Measurements from ENCODE around the gene SLC38A3. TPM values are rescaled to one million over a fixed set of nuclear protein-coding genes. Genes with fewer than 3 reads are reported as not detected.

The SLC38A3 gene
- total and polyA plus RNA-seq, 2 donors (not counting 1 experiment from before 2014, with no cell fraction given): not detected

DNA sequence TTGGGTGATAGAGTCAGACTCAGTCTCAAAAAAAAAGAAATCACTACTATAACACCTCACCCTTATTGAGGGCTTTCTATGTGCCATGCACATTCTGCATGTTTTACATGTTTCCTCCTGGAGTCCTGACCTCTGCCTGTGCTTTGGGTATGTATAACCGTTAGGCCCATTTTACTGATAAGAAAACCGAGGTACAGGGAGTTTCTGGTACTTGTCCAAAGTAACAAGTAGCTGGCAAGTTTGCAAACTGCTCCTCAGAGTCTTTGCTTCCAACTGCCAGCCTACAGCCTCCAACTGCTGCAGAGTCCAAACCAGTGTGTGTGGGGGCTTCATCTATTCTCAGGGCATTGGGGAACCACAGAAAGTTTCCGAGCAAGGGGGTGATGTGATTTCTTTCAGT is 27.2 kb downstream of the SLC38A3 start:
- no peak overlapping the region for H2AFZ ChIP-seq (ENCODE audit: insufficient read depth, low read depth, low read length, poor library complexity, severe bottlenecking)
- peaks cover 55% of the 10 kb centered on the region for H3K4me1 Mint-ChIP-seq
- no peak overlapping the region for H3K27ac ChIP-seq (ENCODE audit: low read length in 2 of 2)
- no peaks in the 10 kb centered on the region for H3K9me3 Mint-ChIP-seq (ENCODE audit: insufficient read depth)
- no peaks in the 10 kb centered on the region for H3K9me3 ChIP-seq (ENCODE audit: control extremely low read depth in 1 of 3, control insufficient read depth in 2 of 3, insufficient read depth in 1 of 3, low read length in 2 of 3)
- DNase-seq (no peak), ATAC-seq (ENCODE audit: low read depth) (no peak)
- no peak overlapping the region for H3K9ac ChIP-seq (ENCODE audit: low read length)
- no peak overlapping the region for H3K4me2 ChIP-seq (replicated peaks; ENCODE audit: low read depth, low read length, poor library complexity, severe bottlenecking)
- H3K79me2 ChIP-seq (ENCODE audit: control insufficient read depth, insufficient read depth, low read length): peaks cover 80% of the 10 kb centered on the region
- H3K27me3 Mint-ChIP-seq: no peaks in the 10 kb centered on the region
- POLR2A ChIA-PET: interaction anchor here (0.7 kb wide), 1 partner anchor 14 kb away, joined by 3 read pairs; no protein-coding TSS in a partner anchor
- peaks cover 31 to 49% of the 10 kb centered on the region in 2 donors for H3K4me1 ChIP-seq (ENCODE audit: control insufficient read depth in 2 of 2, insufficient read depth in 2 of 2, low read length in 2 of 2)
- H3K4me3 ChIP-seq (ENCODE audit: control extremely low read depth in 1 of 5, extremely low read depth in 1 of 5, insufficient read depth in 1 of 5, low read depth in 2 of 5, low read length in 4 of 5): no peak overlapping the region
- H3K27ac Mint-ChIP-seq: no peak overlapping the region
- H3K4me3 Mint-ChIP-seq: no peak overlapping the region
- CTCF ChIA-PET: interaction anchor here (22.2 kb wide), 1 partner anchor 16 kb away, joined by 596 read pairs; the partner anchor contains the start of gene GNAI2
- H4K20me1 ChIP-seq (ENCODE audit: control insufficient read depth, insufficient read depth, low read length, poor library complexity, severe bottlenecking): peaks cover 11% of the 10 kb centered on the region
- intact Hi-C loops (cut with micrococcal nuclease): loop anchor here (10.0 kb wide), 1 partner anchor 888 kb away; the partner anchor contains the start of gene USP4
- H3K36me3 ChIP-seq (replicated peaks in 1 of 2; ENCODE audit: control extremely low read depth in 1 of 2, control insufficient read depth in 1 of 2, extremely low read depth in 1 of 2, insufficient read depth in 2 of 2, low read length in 1 of 2): no peaks in the 10 kb centered on the region
- WGBS (ENCODE audit: insufficient coverage): 91% methylated on average over 2 of the region's 3 CpGs
- no peak for TF ChIP-seq CTCF (IDR thresholded peaks at IDR 0.05)
- TF ChIP-seq EZH2 (IDR thresholded peaks at IDR 0.05; ENCODE audit: borderline replicate concordance, insufficient read depth, low read depth, low read length, poor library complexity, severe bottlenecking): no peak
- H3K27me3 ChIP-seq (replicated peaks in 1 of 4; ENCODE audit: control extremely low read depth in 1 of 4, control insufficient read depth in 3 of 4, insufficient read depth in 4 of 4, low read length in 3 of 4): no peaks in the 10 kb centered on the region

- H3K27ac ChIP-seq (ENCODE audit: low read length in 2 of 2): no peak overlapping the region
- intact Hi-C loops (cut with micrococcal nuclease): loop anchor here (10.0 kb wide), 1 partner anchor 888 kb away; the partner anchor contains the start of gene USP4
- H3K27me3 ChIP-seq (replicated peaks in 1 of 4; ENCODE audit: control extremely low read depth in 1 of 4, control insufficient read depth in 3 of 4, insufficient read depth in 4 of 4, low read length in 3 of 4): no peaks in the 10 kb centered on the region
- Mint-ChIP-seq H3K27me3 (no peaks in the 10 kb centered on the region), H3K4me3 (no peak overlapping the region), H3K4me1 (peaks cover 54% of the 10 kb centered on the region), H3K27ac (peak overlapping the region; percentile 32), H3K9me3 (ENCODE audit: insufficient read depth) (no peaks in the 10 kb centered on the region)
- CTCF ChIA-PET: interaction anchor here (22.2 kb wide), 1 partner anchor 16 kb away, joined by 596 read pairs; the partner anchor contains the start of gene GNAI2
- H3K36me3 ChIP-seq (replicated peaks in 1 of 2; ENCODE audit: control extremely low read depth in 1 of 2, control insufficient read depth in 1 of 2, extremely low read depth in 1 of 2, insufficient read depth in 2 of 2, low read length in 1 of 2): peaks cover 0 to under 1% of the 10 kb centered on the region in 2 experiments
- no peaks in the 10 kb centered on the region for H3K9me3 ChIP-seq (ENCODE audit: control extremely low read depth in 1 of 3, control insufficient read depth in 2 of 3, insufficient read depth in 1 of 3, low read length in 2 of 3)
- no peak overlapping the region for H3K9ac ChIP-seq (ENCODE audit: low read length)
- no peak overlapping the region for H2AFZ ChIP-seq (ENCODE audit: insufficient read depth, low read depth, low read length, poor library complexity, severe bottlenecking)
- no peak overlapping the region for H3K4me2 ChIP-seq (replicated peaks; ENCODE audit: low read depth, low read length, poor library complexity, severe bottlenecking)
- TF ChIP-seq EZH2 (IDR thresholded peaks at IDR 0.05; ENCODE audit: borderline replicate concordance, insufficient read depth, low read depth, low read length, poor library complexity, severe bottlenecking) (no peak), CTCF (IDR thresholded peaks at IDR 0.05) (no peak)
- WGBS (ENCODE audit: insufficient coverage): 97% methylated on average over 4 of the region's 4 CpGs
- H3K79me2 ChIP-seq (ENCODE audit: control insufficient read depth, insufficient read depth, low read length): peaks cover 89% of the 10 kb centered on the region
- peaks cover 29 to 46% of the 10 kb centered on the region in 2 donors for H3K4me1 ChIP-seq (ENCODE audit: control insufficient read depth in 2 of 2, insufficient read depth in 2 of 2, low read length in 2 of 2)
- peaks cover 20% of the 10 kb centered on the region for H4K20me1 ChIP-seq (ENCODE audit: control insufficient read depth, insufficient read depth, low read length, poor library complexity, severe bottlenecking)
- no peak for ATAC-seq (ENCODE audit: low read depth)
- no peak for DNase-seq
- POLR2A ChIA-PET: interaction anchor here (0.6 to 1.7 kb wide), 2 partner anchors 10 to 66 kb away, joined by 3 to 8 read pairs; partner anchors contain the start of genes HYAL3 and NAA80
- H3K4me3 ChIP-seq (ENCODE audit: control extremely low read depth in 1 of 5, extremely low read depth in 1 of 5, insufficient read depth in 1 of 5, low read depth in 2 of 5, low read length in 4 of 5): no peak overlapping the region
These were observed 28.1 kb downstream of the SLC38A3 start for GRCh38 chr3:50233176-50233575.

All from B cell (primary cell).